ENCODE data around the gene ANXA6. TPM values are rescaled to one million over a fixed set of nuclear protein-coding genes. Genes with fewer than 3 reads are reported as not detected.
A peak's percentile ranks its signal among the peaks of the same experiment; 100 is the strongest.

The ANXA6 gene
- total RNA-seq, 1 donor from 2014 or later = 27.7 TPM

- H3K4me1 Mint-ChIP-seq (ENCODE audit: low read depth) = no peaks in the 10 kb centered on the region
- H3K27ac Mint-ChIP-seq = peak overlapping the region; percentile 29
- H3K9me3 Mint-ChIP-seq (ENCODE audit: low read depth) = no peaks in the 10 kb centered on the region
- no peak overlapping the region for H3K4me3 Mint-ChIP-seq (ENCODE audit: low read depth)
- H3K27me3 Mint-ChIP-seq = no peaks in the 10 kb centered on the region
- no peak for DNase-seq (ENCODE audit: low spot score, unreplicated experiment)
- no peak for TF ChIP-seq CTCF (IDR thresholded peaks at IDR 0.05; ENCODE audit: unreplicated experiment)
- no peaks in the 10 kb centered on the region for H3K36me3 Mint-ChIP-seq (ENCODE audit: insufficient read depth)
Measured at GRCh38 chr5:151071848-151072629, 85.5 kb downstream of the ANXA6 start.

- Mint-ChIP-seq H3K36me3 (ENCODE audit: insufficient read depth) (no peaks in the 10 kb centered on the region), H3K27ac (no peak overlapping the region), H3K4me3 (ENCODE audit: low read depth) (no peak overlapping the region), H3K27me3 (no peaks in the 10 kb centered on the region), H3K9me3 (ENCODE audit: low read depth) (no peaks in the 10 kb centered on the region), H3K4me1 (ENCODE audit: low read depth) (no peaks in the 10 kb centered on the region)
- TF ChIP-seq CTCF (IDR thresholded peaks at IDR 0.05; ENCODE audit: unreplicated experiment) = no peak
- no peak for DNase-seq (ENCODE audit: low spot score, unreplicated experiment)
Measured at GRCh38 chr5:151071021-151071420, 86.6 kb downstream of the ANXA6 start.

GRCh38 chr5:151070449-151070848 lies 87.1 kb downstream of the ANXA6 start:
- no peak for TF ChIP-seq CTCF (IDR thresholded peaks at IDR 0.05; ENCODE audit: unreplicated experiment)
- Mint-ChIP-seq H3K36me3 (ENCODE audit: insufficient read depth) (no peaks in the 10 kb centered on the region), H3K4me3 (ENCODE audit: low read depth) (no peak overlapping the region), H3K27me3 (no peaks in the 10 kb centered on the region), H3K27ac (no peak overlapping the region), H3K9me3 (ENCODE audit: low read depth) (no peaks in the 10 kb centered on the region), H3K4me1 (ENCODE audit: low read depth) (no peaks in the 10 kb centered on the region)
- no peak for DNase-seq (ENCODE audit: low spot score, unreplicated experiment)

GRCh38 chr5:151068433-151069197 lies 89.0 kb downstream of the ANXA6 start:
- H3K4me3 Mint-ChIP-seq (ENCODE audit: low read depth) = no peak overlapping the region
- TF ChIP-seq CTCF (IDR thresholded peaks at IDR 0.05; ENCODE audit: unreplicated experiment) = no peak
- no peaks in the 10 kb centered on the region for H3K4me1 Mint-ChIP-seq (ENCODE audit: low read depth)
- no peak for DNase-seq (ENCODE audit: low spot score, unreplicated experiment)
- no peak overlapping the region for H3K27ac Mint-ChIP-seq
- H3K36me3 Mint-ChIP-seq (ENCODE audit: insufficient read depth) = no peaks in the 10 kb centered on the region
- H3K27me3 Mint-ChIP-seq = no peaks in the 10 kb centered on the region
- H3K9me3 Mint-ChIP-seq (ENCODE audit: low read depth) = no peaks in the 10 kb centered on the region

GRCh38 chr5:151067632-151068432 lies 89.7 kb downstream of the ANXA6 start:
- Mint-ChIP-seq H3K27me3 (no peaks in the 10 kb centered on the region), H3K4me3 (ENCODE audit: low read depth) (no peak overlapping the region), H3K9me3 (ENCODE audit: low read depth) (no peaks in the 10 kb centered on the region), H3K36me3 (ENCODE audit: insufficient read depth) (no peaks in the 10 kb centered on the region), H3K4me1 (ENCODE audit: low read depth) (no peaks in the 10 kb centered on the region), H3K27ac (no peak overlapping the region)
- no peak for DNase-seq (ENCODE audit: low spot score, unreplicated experiment)
- TF ChIP-seq CTCF (IDR thresholded peaks at IDR 0.05; ENCODE audit: unreplicated experiment) = no peak
